GM19351 (cell line): ENCODE results near the gene RSRP1.
"Not testable (repeated sequence)": the region's sequence is repeated elsewhere in the genome, so short reads cannot be mapped to it uniquely, and the experiment has no call there.

ENCODE experiments used
- ATAC-seq: cut with Tn5 transposase; IDR thresholded peaks from one replicate; pipeline ENCODE4 v1.9.1; 2021; ENCODE audit warnings: mild to moderate bottlenecking, moderate library complexity; ENCODE audit not compliant: unreplicated experiment

RSRP1 gene

GRCh38 chr1:25247024-25247828 is at the start of gene RSRP1:
Gene RSRP1 (minus strand): TSS chr1:25247454. CDS start chr1:25246963, 491 bp downstream.
- ATAC-seq = peak; percentile 90

GRCh38 chr1:25296501-25296900 is 49.2 kb upstream of the RSRP1 start:
- ATAC-seq = not testable (repeated sequence)

- ATAC-seq = not testable (repeated sequence)
Measured at GRCh38 chr1:25294889-25295826, 47.9 kb upstream of the RSRP1 start.

- ATAC-seq = not testable (repeated sequence)
Measured at GRCh38 chr1:25293426-25293825, 46.2 kb upstream of the RSRP1 start.

- ATAC-seq = not testable (repeated sequence)
Measured at GRCh38 chr1:25290043-25290442, 42.8 kb upstream of the RSRP1 start.

- ATAC-seq = not testable (repeated sequence)
Measured at GRCh38 chr1:25288573-25289101, 41.4 kb upstream of the RSRP1 start.

- not testable (repeated sequence) for ATAC-seq
Measured at GRCh38 chr1:25287164-25287563, 39.9 kb upstream of the RSRP1 start.

- ATAC-seq = not testable (repeated sequence)
Measured at GRCh38 chr1:25285862-25286261, 38.6 kb upstream of the RSRP1 start.

- not testable (repeated sequence) for ATAC-seq
Measured at GRCh38 chr1:25279693-25280111, 32.4 kb upstream of the RSRP1 start.

- ATAC-seq = not testable (repeated sequence)
Measured at GRCh38 chr1:25278790-25279189, 31.5 kb upstream of the RSRP1 start.

- not testable (repeated sequence) for ATAC-seq
Measured at GRCh38 chr1:25278358-25278757, 31.1 kb upstream of the RSRP1 start.

- ATAC-seq = not testable (repeated sequence)
Measured at GRCh38 chr1:25277295-25277694, 30.0 kb upstream of the RSRP1 start.

- not testable (repeated sequence) for ATAC-seq
Measured at GRCh38 chr1:25275648-25276047, 28.4 kb upstream of the RSRP1 start.

- not testable (repeated sequence) for ATAC-seq
Measured at GRCh38 chr1:25272238-25272637, 25.0 kb upstream of the RSRP1 start, which contains the start of gene RHD. Gene RHD (plus strand): TSS chr1:25272509. CDS start chr1:25272548, 39 bp downstream.

- not testable (repeated sequence) for ATAC-seq
Measured at GRCh38 chr1:25268143-25268760, 21.0 kb upstream of the RSRP1 start.

- peak; percentile 76 for ATAC-seq
Measured at GRCh38 chr1:25267288-25268142, 20.3 kb upstream of the RSRP1 start.

GRCh38 chr1:25266554-25267287 is 19.5 kb upstream of the RSRP1 start:
- ATAC-seq = peak; percentile 20

- not testable (repeated sequence) for ATAC-seq
Measured at GRCh38 chr1:25260336-25260735, 13.1 kb upstream of the RSRP1 start.

GRCh38 chr1:25259813-25260212 is 12.6 kb upstream of the RSRP1 start:
- ATAC-seq = not testable (repeated sequence)
